Measurements from ENCODE around the gene CSNK1D.
"Not testable (repeated sequence)": the region's sequence is repeated elsewhere in the genome, so short reads cannot be mapped to it uniquely, and the experiment has no call there.

The CSNK1D gene

GRCh38 chr17:82255402-82255972 lies 18.0 kb downstream of the CSNK1D start:
- no peaks in the 10 kb centered on the region for H3K4me1 ChIP-seq (ENCODE audit: insufficient read depth, low read length)
- H3K4me2 ChIP-seq (ENCODE audit: insufficient read depth, low read length): no peak overlapping the region
- H3K27ac ChIP-seq (ENCODE audit: low read length): no peak overlapping the region
- TF ChIP-seq CTCF (IDR thresholded peaks at IDR 0.05; ENCODE audit: borderline replicate concordance, extremely low read depth, low read length, poor library complexity, severe bottlenecking) (no peak), EZH2 (IDR thresholded peaks at IDR 0.05; ENCODE audit: borderline replicate concordance, low read depth, low read length, severe bottlenecking) (no peak)
- no peak overlapping the region for H3K4me3 ChIP-seq (ENCODE audit: low read depth in 1 of 2, low read length in 2 of 2)
- no peaks in the 10 kb centered on the region for H3K9me3 ChIP-seq (ENCODE audit: insufficient read depth, low read length, severe bottlenecking)
- DNase-seq (no peak), ATAC-seq (ENCODE audit: insufficient read depth, low read depth) (no peak)
- no peak overlapping the region for H2AFZ ChIP-seq (ENCODE audit: low read depth, low read length)
- peaks cover 87% of the 10 kb centered on the region for H3K36me3 ChIP-seq (ENCODE audit: insufficient read depth, low read length)
- H3K9ac ChIP-seq (ENCODE audit: low read depth, low read length): no peak overlapping the region
- no peaks in the 10 kb centered on the region for H3K27me3 ChIP-seq (ENCODE audit: insufficient read depth, low read length, poor library complexity)
- H4K20me1 ChIP-seq (ENCODE audit: insufficient read depth, low read length): peaks cover 66% of the 10 kb centered on the region
- peaks cover 81% of the 10 kb centered on the region for H3K79me2 ChIP-seq (ENCODE audit: insufficient read depth, low read length)

DNA sequence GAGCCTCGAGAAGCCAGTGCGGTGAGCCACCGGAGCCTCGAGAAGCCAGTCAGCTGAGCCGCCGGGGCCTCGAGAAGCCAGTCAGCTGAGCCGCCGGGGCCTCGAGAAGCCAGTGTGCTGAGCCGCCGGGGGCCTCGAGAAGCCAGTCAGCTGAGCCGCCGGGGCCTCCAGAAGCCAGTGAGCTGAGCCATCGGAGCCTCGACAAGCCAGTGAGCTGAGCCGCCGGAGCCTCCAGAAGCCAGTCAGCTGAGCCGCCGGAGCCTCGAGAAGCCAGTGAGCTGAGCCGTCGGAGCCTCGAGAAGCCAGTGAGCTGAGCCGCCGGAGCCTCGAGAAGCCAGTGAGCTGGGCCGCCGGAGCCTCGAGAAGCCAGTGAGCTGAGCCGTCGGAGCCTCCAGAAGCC lies 18.8 kb downstream of the CSNK1D start:
- Histone ChIP-seq H3K36me3 (ENCODE audit: insufficient read depth, low read length) (peaks cover 87% of the 10 kb centered on the region), H4K20me1 (ENCODE audit: insufficient read depth, low read length) (peaks cover 66% of the 10 kb centered on the region), H3K79me2 (ENCODE audit: insufficient read depth, low read length) (peaks cover 82% of the 10 kb centered on the region)
- not testable (repeated sequence) for H3K4me2 ChIP-seq (ENCODE audit: insufficient read depth, low read length); H3K9me3 ChIP-seq (ENCODE audit: insufficient read depth, low read length, severe bottlenecking); H2AFZ ChIP-seq (ENCODE audit: low read depth, low read length); ATAC-seq (ENCODE audit: insufficient read depth, low read depth); H3K27ac ChIP-seq (ENCODE audit: low read length); H3K27me3 ChIP-seq (ENCODE audit: insufficient read depth, low read length, poor library complexity); H3K4me3 ChIP-seq (ENCODE audit: low read depth in 1 of 2, low read length in 2 of 2); H3K9ac ChIP-seq (ENCODE audit: low read depth, low read length); H3K4me1 ChIP-seq (ENCODE audit: insufficient read depth, low read length); DNase-seq

DNA sequence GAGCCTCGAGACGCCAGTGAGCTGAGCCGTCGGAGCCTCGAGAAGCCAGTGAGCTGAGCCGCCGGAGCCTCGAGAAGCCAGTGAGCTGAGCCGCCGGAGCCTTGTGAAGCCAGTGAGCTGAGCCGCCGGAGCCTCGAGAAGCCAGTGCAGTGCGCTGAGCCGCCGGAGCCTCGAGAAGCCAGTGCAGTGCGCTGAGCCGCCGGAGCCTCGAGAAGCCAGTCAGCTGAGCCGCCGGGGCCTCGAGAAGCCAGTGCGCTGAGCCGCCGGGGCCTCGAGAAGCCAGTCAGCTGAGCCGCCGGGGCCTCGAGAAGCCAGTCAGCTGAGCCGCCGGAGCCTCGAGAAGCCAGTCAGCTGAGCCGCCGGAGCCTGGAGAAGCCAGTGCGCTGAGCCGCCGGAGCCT lies 19.4 kb downstream of the CSNK1D start:
- Histone ChIP-seq H3K36me3 (ENCODE audit: insufficient read depth, low read length) (peaks cover 87% of the 10 kb centered on the region), H4K20me1 (ENCODE audit: insufficient read depth, low read length) (peaks cover 65% of the 10 kb centered on the region), H3K79me2 (ENCODE audit: insufficient read depth, low read length) (peaks cover 79% of the 10 kb centered on the region)
- H3K4me1 ChIP-seq (ENCODE audit: insufficient read depth, low read length); H3K4me3 ChIP-seq (ENCODE audit: low read depth in 1 of 2, low read length in 2 of 2); H2AFZ ChIP-seq (ENCODE audit: low read depth, low read length); H3K4me2 ChIP-seq (ENCODE audit: insufficient read depth, low read length); H3K27me3 ChIP-seq (ENCODE audit: insufficient read depth, low read length, poor library complexity); H3K27ac ChIP-seq (ENCODE audit: low read length); ATAC-seq (ENCODE audit: insufficient read depth, low read depth); DNase-seq; H3K9ac ChIP-seq (ENCODE audit: low read depth, low read length); H3K9me3 ChIP-seq (ENCODE audit: insufficient read depth, low read length, severe bottlenecking): not testable (repeated sequence)

DNA sequence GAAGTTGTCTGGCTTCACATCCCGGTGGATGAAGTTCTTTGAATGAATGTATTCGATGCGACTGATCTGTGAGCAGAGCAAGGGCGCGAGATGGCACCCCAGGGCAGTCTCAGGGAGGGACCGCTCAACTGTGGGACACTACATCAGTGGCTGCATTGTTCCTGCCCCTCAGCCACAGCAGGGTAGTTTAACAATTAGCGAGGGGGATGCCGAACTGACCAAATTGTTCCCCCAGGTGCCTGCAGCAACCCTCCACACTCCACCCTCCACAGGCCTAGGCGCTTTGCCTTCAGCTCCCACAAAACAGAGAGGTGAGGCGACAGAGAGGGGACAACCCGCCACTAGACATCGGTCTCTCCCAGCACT lies 20.3 kb downstream of the CSNK1D start:
- no peak for DNase-seq
- H3K27ac ChIP-seq (ENCODE audit: low read length): no peak overlapping the region
- peaks cover 78% of the 10 kb centered on the region for H3K79me2 ChIP-seq (ENCODE audit: insufficient read depth, low read length)
- no peaks in the 10 kb centered on the region for H3K27me3 ChIP-seq (ENCODE audit: insufficient read depth, low read length, poor library complexity)
- no peak overlapping the region for H3K4me3 ChIP-seq (ENCODE audit: low read depth in 1 of 2, low read length in 2 of 2)
- no peaks in the 10 kb centered on the region for H3K9me3 ChIP-seq (ENCODE audit: insufficient read depth, low read length, severe bottlenecking)
- TF ChIP-seq EZH2 (IDR thresholded peaks at IDR 0.05; ENCODE audit: borderline replicate concordance, low read depth, low read length, severe bottlenecking) (no peak), CTCF (IDR thresholded peaks at IDR 0.05; ENCODE audit: borderline replicate concordance, extremely low read depth, low read length, poor library complexity, severe bottlenecking) (no peak)
- H4K20me1 ChIP-seq (ENCODE audit: insufficient read depth, low read length): peaks cover 69% of the 10 kb centered on the region
- H3K36me3 ChIP-seq (ENCODE audit: insufficient read depth, low read length): peaks cover 87% of the 10 kb centered on the region
- no peak for ATAC-seq (ENCODE audit: insufficient read depth, low read depth)
- H3K9ac ChIP-seq (ENCODE audit: low read depth, low read length): no peak overlapping the region
- H2AFZ ChIP-seq (ENCODE audit: low read depth, low read length): no peak overlapping the region
- no peaks in the 10 kb centered on the region for H3K4me1 ChIP-seq (ENCODE audit: insufficient read depth, low read length)
- H3K4me2 ChIP-seq (ENCODE audit: insufficient read depth, low read length): no peak overlapping the region
